Body of pancreas (tissue), 4 donors: ENCODE measurements around the gene DPH6.

Experiments used
- POLR2A ChIP-seq, 3 donors: fragments of 450-650 bp; IDR thresholded peaks; one replicate each; pipeline ENCODE4 v1.6.1; 2016; ENCODE audit warnings: antibody characterized with exemption in 3 of 3, mild to moderate bottlenecking in 2 of 3
- TF ChIP-seq, protein P1 (sequence below), 7 experiments: fragments of 450-650 bp in 4 of 7; fragments of 200-600 bp in 3 of 7; sonication (generic) in 3 of 7; IDR thresholded peaks; one replicate each; pipeline ENCODE4 v1.5.1; 2016 to 2019; ENCODE audit warnings: antibody characterized with exemption in 7 of 7

GRCh38 chr15:35466476-35466875, 79.5 kb downstream of the DPH6 start:
- TF ChIP-seq, protein P1, sequence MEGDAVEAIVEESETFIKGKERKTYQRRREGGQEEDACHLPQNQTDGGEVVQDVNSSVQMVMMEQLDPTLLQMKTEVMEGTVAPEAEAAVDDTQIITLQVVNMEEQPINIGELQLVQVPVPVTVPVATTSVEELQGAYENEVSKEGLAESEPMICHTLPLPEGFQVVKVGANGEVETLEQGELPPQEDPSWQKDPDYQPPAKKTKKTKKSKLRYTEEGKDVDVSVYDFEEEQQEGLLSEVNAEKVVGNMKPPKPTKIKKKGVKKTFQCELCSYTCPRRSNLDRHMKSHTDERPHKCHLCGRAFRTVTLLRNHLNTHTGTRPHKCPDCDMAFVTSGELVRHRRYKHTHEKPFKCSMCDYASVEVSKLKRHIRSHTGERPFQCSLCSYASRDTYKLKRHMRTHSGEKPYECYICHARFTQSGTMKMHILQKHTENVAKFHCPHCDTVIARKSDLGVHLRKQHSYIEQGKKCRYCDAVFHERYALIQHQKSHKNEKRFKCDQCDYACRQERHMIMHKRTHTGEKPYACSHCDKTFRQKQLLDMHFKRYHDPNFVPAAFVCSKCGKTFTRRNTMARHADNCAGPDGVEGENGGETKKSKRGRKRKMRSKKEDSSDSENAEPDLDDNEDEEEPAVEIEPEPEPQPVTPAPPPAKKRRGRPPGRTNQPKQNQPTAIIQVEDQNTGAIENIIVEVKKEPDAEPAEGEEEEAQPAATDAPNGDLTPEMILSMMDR (IDR thresholded peaks at IDR 0.05): no peak
- TF ChIP-seq POLR2A (IDR thresholded peaks at IDR 0.05): no peak
